Cortex of kidney (tissue), 1 donor: ENCODE data around the gene BDKRB2.

Source experiments
- DNase-seq: peaks from one replicate; lab custom pipeline; 2025; lab: John Stamatoyannopoulos, UW

BDKRB2 gene

DNA sequence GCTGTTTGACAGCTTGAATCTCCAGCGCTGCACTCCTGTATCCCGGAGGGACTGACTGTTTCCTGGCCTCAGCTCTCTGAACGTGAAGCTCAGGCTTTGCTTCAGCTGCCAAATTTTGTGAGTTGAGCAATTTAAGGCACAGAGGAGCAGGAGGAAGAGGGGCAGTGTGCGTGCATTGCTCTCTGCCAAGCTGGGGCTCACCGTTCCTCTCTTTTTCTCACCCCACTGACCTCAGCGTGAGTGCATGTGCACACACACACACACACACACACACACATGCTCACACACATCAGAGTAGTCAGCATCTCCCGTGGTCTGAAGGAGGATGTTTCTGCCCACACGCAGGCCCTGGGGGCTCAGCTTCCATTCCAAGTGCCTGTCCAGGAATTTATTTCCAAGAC lies 27.8 kb upstream of the BDKRB2 start:
- DNase-seq, result no peak

DNA sequence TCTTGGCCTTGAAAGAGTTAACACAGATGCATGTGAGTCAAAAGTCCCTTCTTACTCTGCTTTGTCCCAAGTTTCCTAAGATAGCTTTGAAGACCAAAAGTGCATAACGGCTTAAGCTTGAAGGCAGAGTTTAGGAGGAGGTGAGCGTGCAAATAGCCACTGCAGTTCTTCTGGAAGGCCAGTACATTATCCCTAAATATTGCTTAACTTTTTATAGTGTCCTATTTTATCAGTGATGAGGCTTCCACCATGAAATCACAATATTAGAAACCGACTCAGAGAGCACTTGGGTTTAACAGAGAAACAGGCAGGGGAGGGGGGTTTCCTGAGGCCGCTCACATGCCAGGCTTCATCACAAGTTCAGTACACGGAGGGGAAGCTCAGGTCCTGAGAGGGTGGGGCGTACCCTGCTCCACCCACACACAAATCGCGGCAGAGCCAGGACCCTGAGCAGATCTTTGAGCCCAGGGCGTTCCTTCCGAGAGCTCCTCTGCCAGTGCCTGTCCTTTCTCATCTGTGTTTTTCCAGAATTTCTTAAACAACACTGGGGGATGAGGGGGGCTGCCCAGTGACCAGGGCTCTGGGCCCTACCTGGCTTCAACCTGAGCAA lies 26.8 kb upstream of the BDKRB2 start:
- no peak for DNase-seq

DNA sequence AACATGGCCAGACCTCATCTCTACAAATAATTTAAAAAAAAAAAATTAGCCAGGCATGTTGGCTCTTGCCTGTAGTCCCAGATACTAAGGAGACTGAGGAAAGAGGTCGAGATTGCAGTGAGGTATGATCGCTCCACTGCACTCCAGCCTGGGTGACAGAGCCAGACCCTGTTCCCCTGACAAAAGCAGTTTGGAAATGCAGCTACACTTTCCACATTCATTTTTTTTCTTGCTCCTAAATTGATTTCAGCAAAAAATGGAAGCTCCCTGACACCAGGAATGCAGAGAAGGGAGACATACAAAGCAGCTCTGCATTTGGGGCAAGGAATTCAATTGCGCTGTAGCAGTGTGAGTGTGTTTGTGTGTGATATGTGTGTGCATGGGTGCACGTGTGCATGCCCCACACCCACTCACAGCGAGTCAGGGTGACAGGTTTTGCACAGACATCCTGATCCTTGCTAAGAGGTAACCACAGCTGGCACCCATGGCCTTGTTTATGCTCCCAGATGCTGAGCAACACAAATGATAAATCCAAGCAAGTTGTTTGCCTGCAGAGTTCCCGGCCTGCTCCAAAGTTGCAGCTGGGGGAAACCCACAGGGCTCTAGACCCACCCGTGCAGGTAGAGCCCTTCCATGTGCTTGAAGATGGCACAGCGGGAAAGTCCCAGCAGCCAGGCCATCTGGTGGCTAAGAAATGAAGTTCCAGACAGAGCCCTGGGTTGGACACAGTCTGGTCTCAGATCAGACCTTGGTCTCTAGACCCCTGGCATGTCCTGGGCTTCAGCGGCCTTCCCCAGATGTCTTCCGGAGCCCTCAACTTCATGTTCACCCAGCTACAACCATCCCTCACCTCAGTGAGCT lies 25.9 kb upstream of the BDKRB2 start:
- no peak for DNase-seq

DNA sequence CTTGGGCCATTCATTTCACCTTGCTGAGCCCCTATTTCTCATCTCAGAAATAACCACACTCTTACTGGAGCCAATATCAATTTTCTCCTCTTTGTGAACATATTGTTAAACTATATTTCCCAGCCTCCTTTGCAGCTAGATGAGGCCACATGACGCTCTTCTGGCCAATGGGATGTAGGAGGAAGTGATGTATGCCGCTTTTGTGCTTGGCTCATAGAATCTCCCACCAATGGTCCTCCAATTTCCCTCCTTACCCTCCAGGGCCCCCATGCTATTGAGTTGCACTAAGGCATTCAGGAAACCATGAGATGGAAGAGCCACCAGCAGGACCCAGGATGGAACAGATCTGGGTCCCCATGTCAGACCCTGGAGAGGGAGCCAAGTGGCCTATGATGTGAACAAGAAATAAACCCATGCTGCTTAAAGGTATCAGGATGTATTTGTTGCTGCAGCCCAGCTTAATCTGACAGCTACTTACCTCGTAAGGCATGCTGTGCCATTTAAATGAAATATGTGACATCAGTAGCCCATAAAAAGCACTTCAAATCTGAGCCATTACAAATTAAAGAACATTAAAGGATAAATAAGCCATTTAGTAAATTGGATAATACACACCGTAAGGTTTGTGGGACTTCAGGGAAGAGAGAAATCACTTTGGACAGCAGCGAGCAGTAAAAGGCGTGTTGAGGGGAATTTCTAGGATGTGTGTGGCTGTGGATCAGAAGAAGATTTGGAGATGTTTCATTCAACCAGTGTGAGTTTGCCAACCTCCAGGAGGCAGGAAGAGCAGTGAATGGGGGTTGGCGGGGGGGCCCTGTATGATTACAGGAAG lies 24.4 kb upstream of the BDKRB2 start:
- no peak for DNase-seq

DNA sequence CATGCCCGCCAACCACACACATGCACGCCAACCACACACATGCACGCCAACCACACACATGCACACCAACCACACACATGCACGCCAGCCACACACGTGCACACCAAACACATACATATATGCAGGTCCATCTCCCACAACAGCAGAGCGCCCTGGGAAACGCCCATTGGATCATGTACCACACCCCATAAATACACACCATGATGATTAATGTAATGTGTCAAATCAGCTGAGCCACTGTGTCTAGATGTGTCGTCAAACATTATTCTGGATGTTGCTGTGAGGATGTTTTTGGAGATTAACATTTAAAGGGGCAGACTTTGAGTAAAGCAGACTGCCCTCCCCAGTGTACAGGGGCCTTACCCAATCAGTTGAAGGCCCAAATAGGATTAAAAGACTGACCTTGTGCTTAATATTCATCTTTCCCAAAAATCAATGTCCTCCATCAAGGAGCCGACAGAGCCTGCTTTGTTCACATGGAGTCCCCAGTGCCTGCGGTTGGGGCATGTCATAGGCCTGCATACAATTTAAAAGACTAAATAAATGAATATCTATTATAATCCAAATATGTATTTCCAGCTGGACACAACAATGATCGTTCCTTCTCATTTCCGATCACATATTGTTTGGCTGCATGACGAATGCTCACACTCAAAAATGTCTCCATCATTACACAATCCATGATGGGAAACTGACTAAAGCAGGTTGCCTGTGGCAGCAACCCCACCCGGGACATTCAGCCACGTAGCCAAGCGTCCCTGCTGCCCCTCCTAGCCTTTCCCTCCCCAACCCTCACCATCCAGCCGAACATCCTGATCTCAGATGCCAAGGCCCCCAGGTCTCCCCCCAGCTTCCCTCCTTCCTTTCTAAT lies 23.2 kb upstream of the BDKRB2 start:
- no peak for DNase-seq

DNA sequence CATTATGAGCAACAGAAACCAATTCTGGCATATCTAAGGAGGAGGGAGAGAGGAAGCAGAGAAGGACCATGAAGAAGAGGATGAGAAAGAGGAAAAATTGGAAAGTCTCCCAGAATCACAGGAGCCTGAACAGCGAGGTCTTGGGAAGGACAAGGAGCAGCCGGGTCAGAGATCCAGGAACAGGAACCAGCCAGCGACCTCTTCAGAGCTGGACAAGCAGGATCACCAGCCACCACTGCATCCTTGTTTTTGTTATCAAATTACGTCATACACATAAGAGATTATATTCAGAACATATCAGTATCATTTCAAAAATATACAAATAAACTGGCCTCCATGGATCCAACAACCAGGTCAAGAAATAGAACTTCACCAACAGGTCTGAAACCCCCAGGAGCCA lies 22.1 kb upstream of the BDKRB2 start:
- no peak for DNase-seq

DNA sequence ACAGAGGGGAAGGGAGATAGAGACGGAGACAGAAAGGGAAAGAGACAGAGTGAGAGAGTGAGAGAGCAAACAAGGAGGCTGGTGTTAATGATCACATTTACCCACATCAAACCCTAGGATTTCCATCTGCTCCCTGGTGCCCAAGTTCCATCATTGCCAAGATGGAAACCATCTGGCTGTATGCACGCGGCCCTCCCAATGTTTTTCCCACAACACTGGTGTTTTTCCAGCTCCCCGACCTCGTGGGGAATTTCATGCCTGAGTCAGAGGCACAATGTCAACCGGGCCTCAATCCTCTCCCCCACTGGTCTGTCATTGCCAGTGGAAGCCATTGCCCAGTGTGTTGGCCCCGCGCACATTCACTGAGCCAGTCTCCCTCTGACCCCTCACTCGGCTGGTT lies 19.9 kb upstream of the BDKRB2 start:
- DNase-seq, result no peak

DNA sequence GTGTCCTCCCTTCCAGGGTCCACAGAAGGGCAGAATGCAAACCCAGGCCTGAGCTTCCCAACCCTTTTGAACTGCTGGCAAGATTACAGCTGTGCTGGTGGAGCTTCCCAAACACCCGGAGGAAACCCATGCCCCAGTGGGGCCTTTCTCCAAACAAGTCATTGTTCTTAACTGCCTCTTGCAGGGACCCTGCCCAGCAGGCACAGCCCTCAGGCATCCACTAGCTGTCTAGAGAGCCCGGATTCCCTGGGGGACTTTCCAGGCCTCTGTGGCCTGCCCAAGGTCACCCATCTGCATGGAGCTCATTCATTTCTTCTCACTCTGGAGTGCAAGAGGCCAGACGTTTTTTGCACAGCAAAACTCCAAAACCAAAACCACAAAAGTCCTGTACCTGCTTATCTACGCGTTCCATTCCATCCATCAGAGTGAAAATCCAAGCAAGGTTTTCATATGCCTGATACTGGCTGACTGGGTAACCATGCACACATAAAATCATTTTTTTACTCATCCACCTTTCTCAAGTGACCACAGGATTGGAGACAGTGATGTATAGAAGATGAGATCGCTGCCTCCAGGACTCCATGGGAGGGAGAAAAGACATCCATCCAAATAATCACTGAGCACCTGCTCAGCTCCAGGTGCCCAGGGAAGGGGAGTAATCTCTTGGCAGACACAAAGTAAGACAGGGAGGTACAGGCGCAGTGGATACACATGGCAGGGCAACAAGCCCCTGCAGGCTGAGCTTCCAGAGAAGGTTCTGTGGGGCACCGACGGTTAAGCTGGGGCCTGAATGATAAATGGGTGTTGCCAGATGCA lies 17.2 kb upstream of the BDKRB2 start:
- no peak for DNase-seq

DNA sequence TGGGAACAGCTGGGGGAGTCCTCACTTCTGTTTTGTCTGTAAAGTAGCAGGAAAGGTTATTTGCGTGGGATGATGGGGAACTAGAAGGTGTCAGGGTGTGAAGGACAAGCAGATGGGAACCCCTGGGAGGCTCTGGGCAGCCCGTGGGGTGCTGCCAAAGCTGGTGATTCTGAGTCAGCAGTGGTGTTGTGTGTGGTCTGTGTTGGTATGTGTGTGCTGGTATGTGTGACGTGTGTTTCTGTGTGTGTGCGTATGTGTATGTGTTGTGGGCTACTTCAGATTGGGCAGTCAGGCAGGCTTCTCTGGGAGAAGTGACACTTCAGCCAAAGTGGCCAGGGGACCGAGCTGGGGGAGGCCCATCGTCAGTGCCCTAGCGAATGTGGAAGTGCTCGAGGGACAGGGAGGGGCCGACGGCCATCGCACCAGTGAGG lies 15.3 kb upstream of the BDKRB2 start:
- no peak for DNase-seq

DNA sequence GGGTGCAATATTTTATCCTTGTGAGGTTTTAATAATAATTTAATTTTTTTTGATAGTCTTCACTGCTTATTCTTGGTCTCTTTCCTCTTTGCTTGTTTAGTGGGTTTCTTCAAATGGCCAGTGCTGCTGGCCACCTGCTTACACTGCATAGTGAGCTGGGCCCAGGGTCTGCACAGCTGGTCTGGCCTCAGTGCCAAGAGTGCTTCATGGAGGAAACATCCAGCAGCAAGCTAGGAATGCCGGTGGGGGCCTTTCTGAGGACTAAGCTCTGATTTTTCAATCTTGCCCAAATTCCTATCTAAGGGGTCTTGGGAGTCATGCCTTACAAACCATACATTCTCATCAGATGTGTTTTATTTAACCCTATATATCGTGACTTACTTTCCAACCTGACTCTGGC lies 13.3 kb upstream of the BDKRB2 start:
- no peak for DNase-seq

DNA sequence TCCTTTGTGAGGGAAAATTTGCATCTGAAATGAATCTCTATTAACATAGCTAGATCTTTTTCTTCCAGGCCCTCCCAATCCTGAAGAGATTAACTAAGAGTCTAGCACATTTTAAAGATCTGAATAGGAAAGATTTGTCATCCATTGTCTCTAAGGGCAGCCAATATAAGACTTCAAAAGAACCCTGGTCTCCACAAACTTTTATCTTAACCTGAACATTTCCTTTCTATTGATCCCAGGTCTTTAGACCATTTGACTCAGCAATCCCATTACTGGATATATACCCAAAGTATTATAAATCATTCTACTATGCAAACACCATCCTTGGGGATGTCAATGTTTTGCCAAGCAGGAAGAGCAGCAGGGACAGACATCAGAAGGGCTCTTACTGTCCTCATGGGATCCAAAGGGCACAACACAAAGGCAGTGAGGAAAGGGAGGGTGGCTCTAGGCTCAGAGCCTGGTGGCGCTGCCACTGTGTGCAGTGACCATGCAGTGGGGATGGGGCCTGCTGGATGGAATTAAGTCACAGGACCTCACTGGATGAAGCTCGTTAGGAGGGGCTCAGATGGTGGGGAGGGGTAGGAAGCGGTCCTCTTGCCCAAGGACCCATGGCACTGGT lies 12.7 kb upstream of the BDKRB2 start:
- no peak for DNase-seq

DNA sequence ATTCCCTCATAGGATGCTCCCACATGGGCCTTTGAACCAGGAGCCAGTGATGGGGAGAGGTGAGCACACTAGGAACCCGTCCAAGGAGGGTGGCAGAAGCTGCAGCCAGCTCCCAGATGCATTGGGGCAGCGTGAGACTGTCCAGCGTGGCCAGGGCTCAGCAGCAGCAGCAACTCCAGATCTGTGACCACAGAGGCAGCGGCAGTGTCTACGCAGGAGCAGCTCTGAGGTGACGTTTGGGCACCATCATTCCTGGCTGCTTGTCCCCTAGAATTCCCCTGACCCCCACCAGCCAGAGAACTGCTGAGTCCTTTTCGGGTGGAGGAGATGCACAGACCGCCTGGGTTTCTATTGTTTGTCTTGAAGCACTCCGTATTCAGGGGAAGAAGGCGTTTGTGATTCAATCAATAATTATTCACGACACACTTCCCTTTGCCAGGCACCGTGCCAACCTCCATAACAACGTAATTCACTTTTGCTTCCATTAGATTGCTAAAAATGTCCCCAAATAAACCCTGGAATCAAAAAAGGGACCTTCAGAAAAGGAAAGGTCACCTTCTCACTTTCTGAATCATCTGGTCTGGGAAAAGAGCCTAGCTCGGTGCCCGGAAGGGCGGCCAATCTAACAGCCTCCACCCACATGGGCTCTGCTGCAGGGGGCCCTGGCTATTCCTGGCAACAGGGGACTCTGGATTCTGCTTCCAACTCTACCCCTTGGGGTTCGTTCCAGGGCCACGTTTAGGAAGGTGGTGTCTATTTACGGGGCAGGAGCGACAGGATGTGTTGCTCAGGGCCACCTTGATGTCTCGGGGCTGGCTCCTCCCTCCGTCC lies 11.4 kb upstream of the BDKRB2 start:
- no peak for DNase-seq

DNA sequence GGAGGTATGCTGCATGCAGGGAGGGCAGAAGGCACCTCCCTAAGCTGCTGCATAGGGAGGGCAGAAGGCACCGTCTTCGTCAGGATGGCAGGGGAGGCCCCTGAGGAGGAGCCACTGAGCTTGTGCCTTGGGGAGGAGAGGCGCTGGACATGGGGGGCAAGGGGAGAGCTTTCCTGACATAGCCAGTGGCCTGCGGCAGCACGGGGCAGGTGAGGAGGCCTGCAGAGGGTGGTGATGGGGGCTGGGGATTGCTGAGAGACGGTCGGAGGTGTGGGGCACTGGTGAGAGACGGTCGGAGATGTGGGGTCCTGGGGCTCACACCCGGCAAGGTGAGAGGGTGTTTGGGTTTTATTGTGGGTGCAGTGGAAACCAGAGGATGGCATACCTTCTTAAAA lies 10.4 kb upstream of the BDKRB2 start:
- DNase-seq, result no peak

DNA sequence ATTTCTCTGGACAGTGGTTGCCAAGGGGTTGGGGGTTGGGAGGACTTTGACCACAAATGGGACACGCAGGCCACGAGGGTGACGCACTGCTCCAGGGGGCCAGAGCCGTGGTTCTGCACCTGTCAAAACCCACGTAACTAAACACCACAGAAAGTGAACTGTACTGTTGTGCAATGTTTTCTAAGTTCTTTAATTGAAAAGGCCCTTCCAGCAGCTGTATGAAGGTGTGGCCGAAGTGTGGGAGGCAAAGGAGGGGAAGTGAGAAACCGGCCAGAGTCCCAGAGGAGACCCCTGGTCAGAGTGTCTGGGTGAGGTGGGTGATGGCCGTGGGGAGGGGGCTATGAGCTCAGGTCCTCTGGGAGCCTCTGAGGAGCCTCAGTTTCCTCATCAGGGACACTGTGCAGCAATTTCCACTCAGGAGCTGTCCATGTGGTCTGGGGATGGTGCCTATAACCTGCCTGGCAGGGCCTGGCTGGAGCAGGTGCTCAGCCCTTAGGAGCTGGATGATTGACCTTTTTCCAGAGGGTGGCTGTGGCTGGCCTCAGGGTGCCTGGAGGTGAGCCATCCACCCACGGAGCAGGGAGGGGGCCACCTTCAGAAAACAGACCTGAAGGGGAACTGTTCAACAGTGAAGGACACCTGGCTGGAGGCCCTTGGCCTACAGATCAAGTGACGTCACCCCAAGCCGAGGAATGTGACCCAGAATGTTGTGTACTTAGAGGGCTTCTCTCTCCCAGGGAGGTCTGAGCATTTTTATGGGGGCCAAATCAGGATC lies 9.8 kb upstream of the BDKRB2 start:
- DNase-seq, result no peak

DNA sequence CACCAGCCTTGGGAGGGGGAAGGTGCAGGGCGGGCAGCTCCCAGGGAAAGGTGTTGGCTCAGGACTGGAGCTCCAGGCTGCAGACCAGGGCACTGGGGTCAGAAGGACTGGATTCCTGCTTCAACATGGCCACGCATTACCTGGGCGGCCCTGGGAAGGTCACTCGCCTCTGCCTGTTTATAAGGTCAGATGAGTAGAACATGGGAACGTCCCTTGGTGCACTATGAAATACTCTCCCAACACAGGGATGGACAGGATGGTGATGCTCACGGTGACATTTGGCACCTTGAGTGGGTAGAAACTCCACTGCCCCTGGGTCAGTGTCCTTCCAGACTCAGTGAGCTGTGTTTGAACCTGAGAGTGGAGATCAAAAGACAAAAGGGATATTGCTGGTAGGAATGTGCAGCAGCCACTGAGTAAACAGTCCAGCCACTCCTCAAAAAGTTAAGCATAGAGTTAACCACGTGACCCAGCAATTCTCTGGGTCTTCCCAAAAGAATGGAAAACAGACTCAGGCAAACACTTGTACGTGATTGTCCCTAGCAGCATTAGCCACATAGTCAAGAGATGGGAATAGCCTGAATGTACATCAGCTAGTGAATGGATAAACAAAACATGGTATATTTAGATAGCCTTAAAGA lies 9.1 kb upstream of the BDKRB2 start:
- no peak for DNase-seq

DNA sequence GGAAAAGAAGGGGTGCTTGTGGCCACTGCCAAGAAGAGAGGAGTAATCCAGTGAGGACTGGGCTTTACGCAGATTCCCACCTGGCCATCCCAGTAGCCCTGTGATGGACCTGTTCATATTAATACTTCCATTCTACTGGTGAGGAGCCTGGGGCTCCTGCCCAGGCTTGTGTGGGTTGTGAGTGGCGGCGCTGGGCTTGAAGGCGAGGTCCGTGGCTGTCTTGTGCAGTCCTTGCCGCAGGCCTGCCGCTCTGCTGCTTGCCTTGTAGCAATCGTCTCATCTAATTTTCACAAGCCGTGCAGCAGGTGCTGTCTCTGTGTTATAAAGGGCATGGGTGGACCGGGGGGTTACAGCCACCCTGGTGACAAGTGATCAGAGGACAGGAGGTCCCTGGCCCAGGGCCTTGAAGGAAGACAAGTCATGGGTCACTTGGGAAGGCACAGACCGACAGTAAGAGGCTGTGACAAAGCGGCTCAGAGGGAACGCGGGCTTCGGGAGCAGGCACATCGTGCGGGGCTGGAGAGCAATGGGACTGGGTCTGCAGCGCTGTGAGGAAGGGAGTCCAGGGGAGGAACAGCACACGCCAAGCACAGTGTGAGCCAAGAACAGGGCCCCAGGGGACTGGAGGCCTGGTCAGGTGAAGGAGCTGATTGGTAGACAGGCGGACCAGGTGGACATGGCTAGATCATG lies 7.3 kb upstream of the BDKRB2 start:
- DNase-seq, result no peak

DNA sequence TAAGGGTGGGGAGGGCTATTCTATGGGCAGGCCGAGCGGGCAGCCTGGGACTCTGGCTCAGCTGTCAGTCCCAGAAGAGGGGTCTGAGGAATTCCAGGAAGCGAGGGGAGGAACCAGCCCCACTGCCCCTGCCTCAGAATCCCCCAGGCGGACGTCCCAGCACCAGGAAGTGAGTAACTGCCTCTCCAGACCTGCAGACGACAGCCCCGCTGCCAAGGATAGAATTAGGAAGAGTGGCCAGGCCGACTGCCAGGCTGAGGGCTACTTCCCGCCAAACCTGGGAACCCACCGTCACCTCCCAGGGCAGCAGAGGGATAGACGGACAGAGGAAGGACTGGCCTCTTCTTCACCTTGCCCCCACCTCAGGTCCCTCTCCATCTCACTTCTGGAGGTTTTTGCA lies 6.7 kb upstream of the BDKRB2 start:
- DNase-seq, result no peak
